Activated CD4-positive, alpha-beta T cell treated with anti-CD3 and anti-CD28 coated beads for 36 hours (primary cell): ENCODE data around the gene CISTR. TPM values are rescaled to one million over a fixed set of nuclear protein-coding genes. Genes with fewer than 3 reads are reported as not detected.
A peak's percentile ranks its signal among the peaks of the same experiment; 100 is the strongest.

Source experiments
- ATAC-seq: fragments of 200-7000 bp; cut with Tn5 transposase; one replicate; pipeline ENCODE4 v1.10.0; 2021; ENCODE audit warnings: mild to moderate bottlenecking, moderate library complexity
- CTCF ChIA-PET: fragments of 350-600 bp; sonication (Branson Sonifier 250); formaldehyde crosslinking; loops from one replicate; lab custom pipeline; 2021; ENCODE audit warnings: antibody characterized with exemption; lab: Charles Lee
- POLR2A ChIA-PET: fragments of 350-600 bp; sonication (Branson Sonifier 250); formaldehyde crosslinking; loops from one replicate; lab custom pipeline; 2021; ENCODE audit warnings: antibody characterized with exemption, inconsistent platforms; lab: Charles Lee
- DNase-seq: peaks from one replicate; pipeline ENCODE4 v3.0.0-alpha.2; 2020
- H3K27ac Mint-ChIP-seq: one replicate; pipeline ENCODE4 v1.8.0; 2021; ENCODE audit warnings: mixed read lengths
- H3K27me3 Mint-ChIP-seq: one replicate; pipeline ENCODE4 v1.8.0; 2021; ENCODE audit warnings: mixed read lengths
- H3K36me3 Mint-ChIP-seq: one replicate; pipeline ENCODE4 v1.8.0; 2021; ENCODE audit warnings: low read depth, mixed read lengths
- H3K4me1 Mint-ChIP-seq: one replicate; pipeline ENCODE4 v1.8.0; 2021; ENCODE audit warnings: mixed read lengths
- H3K4me3 Mint-ChIP-seq: one replicate; pipeline ENCODE4 v1.8.0; 2021; ENCODE audit warnings: mild to moderate bottlenecking, moderate library complexity, mixed read lengths
- H3K9me3 Mint-ChIP-seq: one replicate; pipeline ENCODE4 v1.8.0; 2021; ENCODE audit warnings: low read depth, mixed read lengths
- intact Hi-C, 2 experiments: fragments of 100-400 bp; cut with DNase I in 1 of 2; cut with micrococcal nuclease in 1 of 2; formaldehyde crosslinking; loops; one replicate each; pipeline versions ENCODE4 v1.14.2 to v1.15.1; 2022 to 2024; cut with DNase I, micrococcal nuclease
- total RNA-seq, 2 experiments: library from RNA; stranded (reverse); gene quantifications; one replicate each; pipeline ENCODE4 v1.2.3, GENCODE V29; 2021

Gene CISTR
- not detected for total RNA-seq

DNA sequence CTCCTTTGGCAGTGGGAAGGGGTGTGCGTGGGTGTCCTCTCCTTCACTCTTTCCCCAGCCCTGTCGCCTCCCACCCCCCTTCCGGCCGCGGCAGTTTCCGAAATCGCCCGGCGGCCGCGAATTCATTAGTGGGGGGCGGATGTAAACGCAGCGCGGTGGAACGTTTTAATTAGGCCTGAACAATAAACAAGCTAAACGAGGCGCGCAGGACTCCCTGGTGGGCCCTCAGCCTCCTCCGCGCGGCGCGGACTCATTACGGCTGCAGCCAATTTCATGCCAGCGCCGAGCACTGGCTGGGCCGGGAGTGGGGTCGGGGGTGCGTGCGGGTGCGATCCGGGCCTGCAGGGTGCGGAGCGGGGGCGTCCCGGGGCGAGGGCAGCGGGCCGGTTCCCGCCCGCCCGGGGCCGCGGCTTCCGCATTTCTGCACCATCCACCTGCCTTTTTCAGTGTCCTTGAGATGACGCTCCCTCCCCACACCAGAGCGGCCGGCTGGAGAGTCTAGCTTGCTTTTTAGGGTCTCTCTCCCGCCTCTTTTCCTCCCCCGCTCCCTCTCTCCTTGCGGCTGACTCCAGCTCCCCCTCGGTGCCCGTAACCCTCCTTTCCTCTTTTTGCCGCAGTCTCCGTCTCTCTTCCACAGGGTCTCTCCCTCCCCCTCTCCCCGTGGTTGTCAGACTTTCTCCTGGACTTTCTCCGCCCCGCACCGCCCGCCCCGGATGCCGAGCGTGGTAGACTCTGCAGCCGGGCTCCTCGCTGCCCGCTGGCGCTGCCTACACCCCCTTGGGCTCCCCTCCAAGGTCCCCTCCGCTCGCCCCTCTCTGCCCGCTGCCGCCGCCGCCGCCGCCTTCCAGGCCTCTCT, at the start of gene CISTR:
Gene CISTR, minus strand, starts transcription at position 644 of the 856 bp plus-strand sequence.
- intact Hi-C loops: no loop called here
- ChIA-PET POLR2A (interaction anchor here (0.6 kb wide), 1 partner anchor 76 kb away, joined by 3 read pairs; no protein-coding TSS in a partner anchor), CTCF (interaction anchor here (1.0 to 1.3 kb wide), 6 partner anchors 9 to 134 kb away, joined by 3 to 5 read pairs (median 3); no protein-coding TSS in a partner anchor)
- ATAC-seq (peak; percentile 18), DNase-seq (peak; percentile 43)
- peaks cover 8% of the 10 kb centered on the region for H3K4me1 Mint-ChIP-seq
- no peaks in the 10 kb centered on the region for H3K9me3 Mint-ChIP-seq
- peaks cover 17% of the 10 kb centered on the region for H3K27me3 Mint-ChIP-seq
- no peaks in the 10 kb centered on the region for H3K36me3 Mint-ChIP-seq
- H3K27ac Mint-ChIP-seq: no peak within 1 kb of the TSS
- no peak within 1 kb of the TSS for H3K4me3 Mint-ChIP-seq

DNA sequence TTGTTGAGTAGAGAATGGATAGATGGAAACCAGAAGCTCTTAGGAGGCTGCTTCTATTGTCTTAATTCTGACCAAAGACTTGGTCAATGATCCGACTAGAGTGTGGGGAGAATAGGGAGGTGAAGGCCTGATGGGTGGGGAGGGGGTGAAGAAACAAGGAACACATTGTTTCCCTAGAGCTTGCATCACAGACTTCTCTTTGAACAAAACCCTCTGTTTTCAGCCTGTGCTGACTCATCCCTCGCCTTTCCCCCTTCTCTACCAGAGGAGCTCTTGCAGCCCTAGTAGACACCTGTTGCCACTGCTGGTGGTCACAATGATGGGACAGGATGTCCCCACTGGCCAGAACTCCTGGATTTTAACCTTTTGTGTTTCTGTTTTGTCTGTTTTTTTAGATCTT, 46.8 kb upstream of the CISTR start:
- H3K4me1 Mint-ChIP-seq: no peaks in the 10 kb centered on the region
- H3K4me3 Mint-ChIP-seq: no peak overlapping the region
- ATAC-seq (no peak), DNase-seq (no peak)
- POLR2A ChIA-PET: no interaction called here
- H3K27ac Mint-ChIP-seq: no peak overlapping the region
- H3K36me3 Mint-ChIP-seq: no peaks in the 10 kb centered on the region
- H3K27me3 Mint-ChIP-seq: peaks cover 24% of the 10 kb centered on the region
- CTCF ChIA-PET: interaction anchor here (1.0 to 1.3 kb wide), 3 partner anchors 32 to 71 kb away, joined by 3 read pairs; no protein-coding TSS in a partner anchor
- no peaks in the 10 kb centered on the region for H3K9me3 Mint-ChIP-seq
- intact Hi-C loops: no loop called here

DNA sequence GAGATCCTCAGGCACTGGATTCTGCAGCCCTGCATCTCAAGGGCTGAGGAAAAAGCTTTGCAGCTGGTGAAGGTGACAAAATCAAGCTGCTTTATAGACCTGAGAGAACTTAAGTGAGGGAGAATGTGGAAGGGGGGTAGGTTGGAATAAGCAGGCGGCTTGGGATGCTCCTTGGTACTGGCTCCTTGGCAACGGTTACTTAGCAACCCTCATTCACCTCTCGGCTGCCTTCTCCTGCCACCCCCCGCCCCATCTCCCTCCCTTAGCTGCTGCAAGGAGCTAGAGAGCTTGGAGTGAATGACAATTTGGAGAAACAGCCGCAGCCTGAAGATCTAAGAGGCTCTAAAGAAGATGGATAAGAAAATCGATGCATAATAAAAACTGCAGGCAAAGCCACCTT, 44.1 kb upstream of the CISTR start:
- CTCF ChIA-PET: interaction anchor here (0.6 to 0.7 kb wide), 2 partner anchors 79 to 1018 kb away, joined by 3 read pairs; no protein-coding TSS in a partner anchor
- intact Hi-C loops: no loop called here
- no peaks in the 10 kb centered on the region for H3K9me3 Mint-ChIP-seq

DNA sequence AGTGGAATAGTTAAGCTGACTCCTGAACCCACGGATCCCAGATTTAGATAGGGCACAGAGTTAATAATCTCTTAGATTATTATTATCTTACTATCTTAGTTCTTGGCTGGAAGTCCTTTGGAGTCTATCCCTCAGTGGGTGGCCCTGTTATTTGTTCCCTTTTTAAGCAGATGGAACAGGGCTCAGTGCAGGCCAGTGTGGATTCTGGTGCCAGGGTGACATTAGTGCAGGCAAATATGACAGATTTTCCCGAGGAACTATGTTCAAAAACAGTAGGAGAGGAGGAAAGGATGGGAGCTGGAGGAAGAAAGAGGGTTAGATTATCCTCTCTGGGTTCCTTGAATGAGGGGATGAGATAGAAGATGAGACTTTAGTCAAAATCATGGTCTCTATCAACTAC, 41.4 kb upstream of the CISTR start:
- no peak overlapping the region for H3K4me3 Mint-ChIP-seq
- peaks cover 12% of the 10 kb centered on the region for H3K27me3 Mint-ChIP-seq
- intact Hi-C loops: no loop called here
- no peak overlapping the region for H3K27ac Mint-ChIP-seq
- no peak for ATAC-seq
- POLR2A ChIA-PET: no interaction called here
- CTCF ChIA-PET: interaction anchor here (0.6 to 0.9 kb wide), 3 partner anchors 36 to 886 kb away, joined by 3 read pairs; no protein-coding TSS in a partner anchor
- no peaks in the 10 kb centered on the region for H3K4me1 Mint-ChIP-seq
- no peaks in the 10 kb centered on the region for H3K9me3 Mint-ChIP-seq
- DNase-seq: no peak
- no peaks in the 10 kb centered on the region for H3K36me3 Mint-ChIP-seq

More for the DNA sequence above, 44.1 kb upstream of the CISTR start:
- no peak overlapping the region for H3K27ac Mint-ChIP-seq
- H3K4me3 Mint-ChIP-seq: no peak overlapping the region
- H3K27me3 Mint-ChIP-seq: peaks cover 10% of the 10 kb centered on the region
- DNase-seq: no peak
- ATAC-seq: no peak
- no peaks in the 10 kb centered on the region for H3K36me3 Mint-ChIP-seq
- no peaks in the 10 kb centered on the region for H3K4me1 Mint-ChIP-seq
- POLR2A ChIA-PET: no interaction called here

DNA sequence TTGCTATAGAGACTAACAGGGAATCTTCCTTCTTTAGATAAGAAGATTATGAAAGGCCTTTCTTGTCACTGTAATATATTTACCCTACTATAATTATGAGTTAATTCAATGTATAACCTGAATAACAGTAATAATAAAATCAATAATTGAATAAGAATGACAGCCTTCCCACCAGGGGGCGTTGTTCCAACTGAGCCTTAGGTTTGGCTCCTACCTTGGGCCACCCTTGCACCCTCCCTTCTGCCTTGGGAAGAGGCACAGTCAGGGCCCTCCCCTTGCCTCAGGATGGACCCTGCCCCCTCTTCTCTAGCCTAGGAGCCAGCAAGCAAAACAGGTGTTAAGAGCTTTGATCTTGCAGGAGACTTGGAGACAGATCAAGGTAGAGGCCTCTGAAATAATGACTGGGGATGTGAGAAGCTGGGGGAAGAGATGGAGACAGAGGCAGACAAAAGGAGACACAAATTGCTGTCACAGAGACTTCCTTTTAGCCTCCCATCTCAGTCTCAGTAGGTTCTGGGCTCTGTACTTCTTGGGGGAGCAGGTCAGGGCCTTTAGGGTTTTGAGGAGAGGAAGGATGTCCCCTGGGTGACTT, 40.1 kb upstream of the CISTR start:
- Mint-ChIP-seq H3K27me3 (peaks cover 15% of the 10 kb centered on the region), H3K36me3 (no peaks in the 10 kb centered on the region), H3K27ac (no peak overlapping the region), H3K9me3 (no peaks in the 10 kb centered on the region), H3K4me3 (no peak overlapping the region), H3K4me1 (no peaks in the 10 kb centered on the region)
- ChIA-PET CTCF (interaction anchor here (0.6 to 1.2 kb wide), 2 partner anchors 12 to 1680 kb away, joined by 3 to 5 read pairs; no protein-coding TSS in a partner anchor), POLR2A (no interaction called here)
- intact Hi-C loops: no loop called here
- ATAC-seq: no peak
- peak; percentile 49 for DNase-seq

DNA sequence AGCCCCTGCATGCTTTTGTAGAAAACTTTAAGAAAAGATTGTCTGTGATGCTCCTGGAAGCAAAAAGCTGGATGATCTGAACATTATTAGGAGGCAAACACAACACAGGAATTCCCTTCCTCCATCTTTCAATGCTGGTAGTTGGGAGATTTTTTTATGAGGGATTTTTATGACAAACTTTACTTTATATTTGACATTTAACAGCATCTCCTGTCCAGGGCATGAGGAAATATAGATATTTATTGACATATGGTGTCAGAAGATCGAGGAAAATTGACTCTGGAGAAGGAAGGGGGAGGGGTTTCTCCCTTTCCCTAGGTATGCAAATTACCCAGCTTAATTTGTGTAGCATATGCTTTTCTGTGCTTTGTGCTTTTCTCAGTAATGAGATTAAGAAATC, 37.8 kb upstream of the CISTR start:
- no peak for DNase-seq
- Mint-ChIP-seq H3K27me3 (peaks cover 21% of the 10 kb centered on the region), H3K9me3 (no peaks in the 10 kb centered on the region), H3K4me1 (no peaks in the 10 kb centered on the region), H3K36me3 (no peaks in the 10 kb centered on the region), H3K4me3 (no peak overlapping the region), H3K27ac (no peak overlapping the region)
- intact Hi-C loops: no loop called here
- ATAC-seq: no peak
- POLR2A ChIA-PET: no interaction called here
- CTCF ChIA-PET: interaction anchor here (0.7 to 1.8 kb wide), 2 partner anchors 33 to 633 kb away, joined by 3 to 5 read pairs; no protein-coding TSS in a partner anchor

DNA sequence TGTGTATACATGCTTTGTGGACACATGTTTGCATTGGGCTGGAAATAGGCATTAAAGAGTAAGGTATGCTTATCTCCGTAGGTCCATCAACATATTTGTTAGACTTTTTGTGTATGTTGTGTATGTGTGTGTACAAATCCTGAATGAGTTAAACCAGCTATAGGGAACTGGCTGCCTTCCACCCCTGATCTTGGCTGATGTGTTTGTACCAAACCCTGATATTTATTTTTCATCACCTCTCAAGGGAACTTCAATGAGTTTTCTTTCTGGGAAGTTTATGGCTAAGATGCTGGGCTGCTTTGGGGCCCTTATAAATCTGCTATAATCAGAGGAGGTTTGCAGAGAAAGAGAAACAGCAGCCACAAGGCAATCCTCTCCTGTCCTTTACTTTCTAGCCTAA, 37.1 kb upstream of the CISTR start:
- Mint-ChIP-seq H3K4me3 (no peak overlapping the region), H3K36me3 (no peaks in the 10 kb centered on the region), H3K27me3 (peaks cover 24% of the 10 kb centered on the region), H3K4me1 (no peaks in the 10 kb centered on the region), H3K9me3 (no peaks in the 10 kb centered on the region), H3K27ac (no peak overlapping the region)
- ChIA-PET POLR2A (no interaction called here), CTCF (interaction anchor here (0.6 to 1.8 kb wide), 3 partner anchors 32 to 110 kb away, joined by 3 to 5 read pairs (median 3); no protein-coding TSS in a partner anchor)
- intact Hi-C loops: no loop called here
- no peak for DNase-seq
- no peak for ATAC-seq

DNA sequence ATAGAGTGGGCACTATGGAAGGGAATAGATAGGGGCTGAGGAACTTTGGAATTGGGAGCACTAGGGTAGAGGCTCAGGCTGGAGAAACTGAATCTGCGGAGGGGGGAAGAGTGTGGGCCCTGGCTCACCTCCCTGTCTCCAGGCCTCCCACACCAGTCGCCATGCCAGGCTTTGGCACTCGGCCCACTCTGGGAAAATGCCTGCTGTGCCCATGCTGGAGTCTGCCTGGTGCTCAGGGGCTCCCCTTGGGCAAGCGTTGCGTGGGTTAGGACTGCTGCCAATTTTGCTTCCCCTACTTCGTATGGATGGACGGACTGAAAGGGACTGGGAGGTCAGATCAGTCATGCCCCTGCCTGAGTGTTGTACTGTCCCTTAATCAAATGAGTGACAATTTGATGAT, 34.6 kb upstream of the CISTR start:
- peaks cover 35% of the 10 kb centered on the region for H3K27me3 Mint-ChIP-seq

DNA sequence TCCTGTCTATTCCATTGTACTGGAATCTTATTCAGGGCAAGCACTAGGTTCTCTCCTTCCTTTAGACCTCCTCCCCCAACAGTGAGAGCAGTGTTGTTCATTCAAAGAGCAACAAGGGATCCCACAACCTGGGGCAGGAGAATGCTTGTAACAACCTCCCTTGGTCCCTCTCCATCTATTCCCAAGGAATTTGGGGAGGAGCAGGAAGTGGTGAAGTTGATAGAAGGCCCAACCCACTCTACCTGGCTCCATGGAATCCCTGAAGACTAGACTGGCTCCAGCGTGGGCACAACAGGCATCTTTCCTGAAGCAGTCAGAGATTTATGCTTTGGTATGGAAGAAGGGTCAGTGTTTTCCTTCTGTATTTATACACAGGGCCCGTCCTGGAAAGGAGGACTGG, 33.4 kb upstream of the CISTR start:
- Mint-ChIP-seq H3K4me1 (no peaks in the 10 kb centered on the region), H3K9me3 (no peaks in the 10 kb centered on the region), H3K27ac (no peak overlapping the region), H3K4me3 (no peak overlapping the region), H3K27me3 (peaks cover 42% of the 10 kb centered on the region), H3K36me3 (no peaks in the 10 kb centered on the region)
- ChIA-PET CTCF (interaction anchor here (0.7 to 1.3 kb wide), 3 partner anchors 9 to 168 kb away, joined by 3 to 5 read pairs (median 4); no protein-coding TSS in a partner anchor), POLR2A (no interaction called here)
- intact Hi-C loops: no loop called here
- ATAC-seq (no peak), DNase-seq (no peak)

More for the DNA sequence above, 34.6 kb upstream of the CISTR start:
- ATAC-seq (no peak), DNase-seq (no peak)
- Mint-ChIP-seq H3K4me3 (no peak overlapping the region), H3K27ac (no peak overlapping the region), H3K9me3 (no peaks in the 10 kb centered on the region), H3K4me1 (no peaks in the 10 kb centered on the region), H3K36me3 (no peaks in the 10 kb centered on the region)
- CTCF ChIA-PET: no interaction called here
- POLR2A ChIA-PET: no interaction called here
- intact Hi-C loops: no loop called here

DNA sequence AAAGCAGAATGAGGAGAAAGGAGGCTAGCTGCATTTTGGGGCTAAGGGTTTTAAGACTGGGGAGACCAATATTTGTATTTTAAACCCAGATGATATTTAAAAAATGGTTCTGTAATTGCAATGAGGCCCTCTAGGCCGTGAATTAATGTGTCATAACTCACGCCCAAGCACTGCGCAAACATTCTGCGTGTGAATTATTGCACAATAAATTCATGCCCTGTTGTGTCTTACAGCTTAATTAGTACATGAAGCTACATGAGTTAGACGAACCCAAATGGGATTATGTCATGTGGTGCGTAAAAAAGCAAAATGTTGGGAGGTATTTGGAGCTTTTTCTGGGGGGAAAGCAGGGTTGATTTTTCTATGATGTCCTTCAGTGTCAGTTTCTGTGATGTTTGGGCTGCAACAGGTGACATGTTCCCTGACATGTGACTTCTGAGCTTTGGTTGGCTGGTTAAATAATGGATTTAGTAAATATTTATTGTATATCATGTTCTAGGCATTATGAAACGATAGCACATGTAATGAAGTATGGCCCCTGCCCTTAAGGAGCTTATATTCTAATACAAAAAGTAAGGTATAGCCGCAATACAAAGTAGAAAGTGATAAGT, 30.4 kb upstream of the CISTR start:
- Mint-ChIP-seq H3K27me3 (peaks cover 37% of the 10 kb centered on the region), H3K36me3 (no peaks in the 10 kb centered on the region), H3K9me3 (no peaks in the 10 kb centered on the region), H3K4me3 (no peak overlapping the region), H3K27ac (no peak overlapping the region), H3K4me1 (no peaks in the 10 kb centered on the region)
- ChIA-PET POLR2A (no interaction called here), CTCF (interaction anchor here (0.6 to 2.6 kb wide), 9 partner anchors 12 to 203 kb away, joined by 3 to 14 read pairs (median 4); partner anchors contain the start of gene HOXC10)
- ATAC-seq (no peak), DNase-seq (no peak)
- intact Hi-C loops: no loop called here

DNA sequence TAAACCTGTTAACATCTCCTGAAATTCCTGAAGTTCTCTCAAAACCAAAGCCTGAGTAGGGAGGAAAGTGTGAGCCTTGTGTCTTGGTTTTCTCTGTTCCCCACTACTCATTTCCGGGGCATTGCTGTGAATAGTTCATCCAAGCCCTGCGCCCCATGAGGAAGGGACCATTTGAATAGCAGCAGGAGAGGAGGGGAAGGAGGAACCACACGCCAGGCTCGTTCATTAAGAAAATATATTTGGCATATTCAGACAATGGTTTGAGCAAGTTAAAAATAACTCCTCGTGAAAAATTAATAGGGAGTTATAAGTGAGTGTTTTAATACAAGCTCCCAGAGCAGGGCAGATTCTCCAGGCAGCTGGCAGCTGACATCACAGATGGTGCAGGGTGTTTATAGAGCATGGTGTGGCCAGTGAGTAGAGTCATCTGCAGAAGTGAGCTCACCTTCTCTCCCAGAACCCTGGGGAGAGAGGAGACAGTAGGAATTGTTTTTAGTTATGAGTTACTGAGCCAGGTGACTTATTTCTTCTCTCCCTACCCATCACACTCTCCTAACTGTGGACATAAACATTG, 29.5 kb upstream of the CISTR start:
- H3K4me3 Mint-ChIP-seq: no peak overlapping the region
- DNase-seq (no peak), ATAC-seq (no peak)
- no peak overlapping the region for H3K27ac Mint-ChIP-seq
- ChIA-PET POLR2A (no interaction called here), CTCF (interaction anchor here (0.6 to 2.6 kb wide), 6 partner anchors 16 to 204 kb away, joined by 3 to 14 read pairs (median 4); partner anchors contain the start of gene HOXC10)
- peaks cover 37% of the 10 kb centered on the region for H3K27me3 Mint-ChIP-seq
- no peaks in the 10 kb centered on the region for H3K36me3 Mint-ChIP-seq
- H3K9me3 Mint-ChIP-seq: no peaks in the 10 kb centered on the region
- H3K4me1 Mint-ChIP-seq: no peaks in the 10 kb centered on the region
- intact Hi-C loops: no loop called here
